ENCODE measurements around the gene PIAS4.
"Not testable (repeated sequence)": the region's sequence is repeated elsewhere in the genome, so short reads cannot be mapped to it uniquely, and the experiment has no call there.

Gene PIAS4

GRCh38 chr19:3987619-3988371 lies 19.7 kb upstream of the PIAS4 start:
- peaks cover 23% of the 10 kb centered on the region for H3K36me3 ChIP-seq (ENCODE audit: low read depth)
- no peaks in the 10 kb centered on the region for H3K27me3 ChIP-seq (ENCODE audit: insufficient read depth, poor library complexity, severe bottlenecking)
- peak overlapping the region; percentile 86 for H3K27ac ChIP-seq (ENCODE audit: poor library complexity, severe bottlenecking)
- TF ChIP-seq CTCF (IDR thresholded peaks at IDR 0.05; ENCODE audit: poor library complexity, severe bottlenecking), result peak; percentile 88
- H3K9me3 ChIP-seq (ENCODE audit: severe bottlenecking), result no peaks in the 10 kb centered on the region
- H3K4me1 ChIP-seq (ENCODE audit: insufficient read depth, poor library complexity, severe bottlenecking), result peaks cover 9% of the 10 kb centered on the region
- no peak for ATAC-seq (ENCODE audit: low read depth)
- peak overlapping the region; percentile 31 for H3K4me3 ChIP-seq (ENCODE audit: severe bottlenecking)
- peak; percentile 79 for DNase-seq (ENCODE audit: low spot score)

GRCh38 chr19:3990815-3991117 lies 16.8 kb upstream of the PIAS4 start:
- H3K4me1 ChIP-seq (ENCODE audit: insufficient read depth, poor library complexity, severe bottlenecking), result no peaks in the 10 kb centered on the region
- H3K27me3 ChIP-seq (ENCODE audit: insufficient read depth, poor library complexity, severe bottlenecking), result no peaks in the 10 kb centered on the region
- DNase-seq (ENCODE audit: low spot score) (no peak), ATAC-seq (ENCODE audit: low read depth) (no peak)
- H3K36me3 ChIP-seq (ENCODE audit: low read depth), result no peaks in the 10 kb centered on the region
- TF ChIP-seq CTCF (IDR thresholded peaks at IDR 0.05; ENCODE audit: poor library complexity, severe bottlenecking), result no peak
- no peaks in the 10 kb centered on the region for H3K9me3 ChIP-seq (ENCODE audit: severe bottlenecking)
- H3K27ac ChIP-seq (ENCODE audit: poor library complexity, severe bottlenecking), result no peak overlapping the region
- no peak overlapping the region for H3K4me3 ChIP-seq (ENCODE audit: severe bottlenecking)

GRCh38 chr19:3995607-3996006 lies 11.9 kb upstream of the PIAS4 start:
- no peak for DNase-seq (ENCODE audit: low spot score)
- Histone ChIP-seq H3K9me3 (ENCODE audit: severe bottlenecking) (no peaks in the 10 kb centered on the region), H3K4me1 (ENCODE audit: insufficient read depth, poor library complexity, severe bottlenecking) (no peaks in the 10 kb centered on the region), H3K4me3 (ENCODE audit: severe bottlenecking) (no peak overlapping the region), H3K27ac (ENCODE audit: poor library complexity, severe bottlenecking) (no peak overlapping the region), H3K27me3 (ENCODE audit: insufficient read depth, poor library complexity, severe bottlenecking) (no peaks in the 10 kb centered on the region), H3K36me3 (ENCODE audit: low read depth) (no peaks in the 10 kb centered on the region)
- no peak for TF ChIP-seq CTCF (IDR thresholded peaks at IDR 0.05; ENCODE audit: poor library complexity, severe bottlenecking)
- no peak for ATAC-seq (ENCODE audit: low read depth)

- H3K36me3 ChIP-seq (ENCODE audit: low read depth); H3K27me3 ChIP-seq (ENCODE audit: insufficient read depth, poor library complexity, severe bottlenecking); H3K27ac ChIP-seq (ENCODE audit: poor library complexity, severe bottlenecking); H3K4me1 ChIP-seq (ENCODE audit: insufficient read depth, poor library complexity, severe bottlenecking); ATAC-seq (ENCODE audit: low read depth); H3K4me3 ChIP-seq (ENCODE audit: severe bottlenecking); H3K9me3 ChIP-seq (ENCODE audit: severe bottlenecking); DNase-seq (ENCODE audit: low spot score): not testable (repeated sequence)
Observed at GRCh38 chr19:3998667-3999412, 8.7 kb upstream of the PIAS4 start.

GRCh38 chr19:4000798-4001197 lies 6.7 kb upstream of the PIAS4 start:
- H3K27ac ChIP-seq (ENCODE audit: poor library complexity, severe bottlenecking); H3K4me3 ChIP-seq (ENCODE audit: severe bottlenecking); H3K36me3 ChIP-seq (ENCODE audit: low read depth); ATAC-seq (ENCODE audit: low read depth); H3K9me3 ChIP-seq (ENCODE audit: severe bottlenecking); H3K4me1 ChIP-seq (ENCODE audit: insufficient read depth, poor library complexity, severe bottlenecking); DNase-seq (ENCODE audit: low spot score); H3K27me3 ChIP-seq (ENCODE audit: insufficient read depth, poor library complexity, severe bottlenecking): not testable (repeated sequence)

- not testable (repeated sequence) for H3K27me3 ChIP-seq (ENCODE audit: insufficient read depth, poor library complexity, severe bottlenecking); H3K27ac ChIP-seq (ENCODE audit: poor library complexity, severe bottlenecking); DNase-seq (ENCODE audit: low spot score); H3K36me3 ChIP-seq (ENCODE audit: low read depth); H3K4me1 ChIP-seq (ENCODE audit: insufficient read depth, poor library complexity, severe bottlenecking); ATAC-seq (ENCODE audit: low read depth); H3K9me3 ChIP-seq (ENCODE audit: severe bottlenecking); H3K4me3 ChIP-seq (ENCODE audit: severe bottlenecking)
Observed at GRCh38 chr19:4005436-4005835, 2.1 kb upstream of the PIAS4 start.

All from RWPE2 (cell line).